HUDEP-2 (cell line): ENCODE data around the gene SVIP.

Experiments
- DNase-seq, 76 experiments: peaks; one replicate each; lab custom pipeline; 2025; ENCODE audit not compliant: unreplicated experiment in 76 of 76; lab: John Stamatoyannopoulos, UW

SVIP gene

GRCh38 chr11:22797047-22797446 is 32.6 kb downstream of the SVIP start:
- no peak for DNase-seq

- peak in 24 of 76 experiments; percentile 1 to 58 (median 28) for DNase-seq
These were observed 33.7 kb downstream of the SVIP start for GRCh38 chr11:22795914-22796313.

DNA sequence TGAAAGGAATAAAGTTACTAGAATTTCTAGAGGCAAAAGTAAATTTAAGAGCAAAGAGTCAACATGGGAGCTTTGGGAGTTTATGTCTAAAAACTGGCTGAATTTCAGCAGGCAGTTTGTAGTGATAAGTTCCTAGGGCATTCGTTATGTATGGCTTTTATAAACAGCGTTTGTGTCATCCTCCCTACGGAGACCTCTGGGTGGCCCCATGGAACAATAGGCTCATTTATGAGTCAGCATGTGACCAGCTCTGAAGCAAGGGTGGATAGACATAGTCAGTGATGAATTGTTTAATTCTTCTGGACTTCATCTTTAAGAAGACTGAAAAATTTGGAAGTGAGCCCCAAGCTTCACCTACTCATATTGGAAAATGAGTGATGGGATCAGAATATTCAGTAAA is 37.1 kb downstream of the SVIP start:
- DNase-seq = peak in 45 of 76 experiments; percentile 1 to 82 (median 24)

DNA sequence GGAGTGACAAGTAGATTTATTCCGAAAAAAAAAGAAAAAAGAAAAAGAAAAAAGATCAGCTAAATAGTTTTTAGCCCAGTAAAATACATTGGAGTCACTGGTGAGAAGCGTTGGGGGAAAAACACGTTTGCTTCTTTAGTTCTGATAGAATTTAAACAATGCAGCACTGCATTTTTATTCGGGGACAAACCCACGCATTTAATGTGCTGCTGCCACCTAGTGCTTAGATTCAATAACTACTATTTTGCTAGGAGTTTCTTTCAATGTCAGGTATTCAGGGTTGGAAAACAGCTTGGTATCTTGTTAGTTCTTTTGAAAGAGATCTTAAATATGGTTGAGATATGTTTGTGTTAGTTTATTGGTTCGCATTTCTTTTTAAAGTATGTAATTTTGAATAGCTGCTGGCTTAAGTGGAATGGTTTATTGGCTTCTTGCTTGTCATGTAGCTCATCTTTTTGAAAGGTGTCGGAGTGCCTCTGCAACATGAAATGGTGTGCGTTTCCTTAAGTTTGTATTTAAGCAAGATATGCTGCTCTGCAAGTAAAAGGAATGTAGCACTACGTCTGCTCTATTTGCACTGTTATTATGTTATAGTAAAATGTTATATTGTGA is 41.9 kb downstream of the SVIP start:
- peak in 15 of 76 experiments; percentile 1 to 38 (median 10) for DNase-seq

DNA sequence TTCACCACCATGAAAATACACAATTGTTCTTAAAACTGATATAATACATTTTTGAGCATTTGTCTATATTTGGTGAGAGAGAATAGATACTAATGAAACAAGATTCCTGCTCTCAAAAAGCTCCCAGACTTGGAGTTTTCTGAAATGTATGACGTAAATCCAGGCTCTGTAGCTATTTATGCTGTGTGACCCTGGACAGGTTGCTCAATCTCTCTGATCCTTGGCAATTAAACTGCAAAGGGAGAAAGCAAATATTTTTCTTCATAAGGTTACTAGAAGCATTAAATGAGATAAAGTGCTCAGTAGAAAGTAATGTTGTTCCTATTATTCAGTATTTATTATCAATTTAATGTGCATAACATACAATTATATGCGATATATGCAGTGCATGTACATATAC is 42.5 kb downstream of the SVIP start:
- DNase-seq = no peak

- DNase-seq = no peak
These were observed 43.1 kb downstream of the SVIP start for GRCh38 chr11:22786475-22786874.

- DNase-seq = no peak
These were observed 44.4 kb downstream of the SVIP start for GRCh38 chr11:22785251-22785650.

GRCh38 chr11:22780952-22781593 is 48.5 kb downstream of the SVIP start:
- no peak for DNase-seq

DNA sequence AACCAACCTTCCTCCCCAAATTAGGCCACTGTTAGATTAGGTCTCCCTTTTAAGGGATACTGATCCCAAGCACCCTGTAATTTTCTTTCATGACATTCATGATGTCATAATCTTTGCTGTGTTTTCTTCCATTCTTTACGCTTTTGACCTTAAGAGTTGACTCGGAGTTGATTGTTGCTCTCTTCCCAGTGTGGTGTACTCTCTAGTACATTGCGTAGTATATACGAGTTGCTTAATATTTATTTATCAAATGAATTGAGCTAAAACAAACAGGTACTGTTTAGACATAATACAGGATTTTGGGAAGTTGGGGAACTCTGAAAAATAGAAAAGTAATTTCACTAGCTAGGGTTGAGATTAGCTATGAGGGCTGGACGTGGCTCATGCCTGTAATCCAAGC is 49.8 kb downstream of the SVIP start:
- DNase-seq = no peak

DNA sequence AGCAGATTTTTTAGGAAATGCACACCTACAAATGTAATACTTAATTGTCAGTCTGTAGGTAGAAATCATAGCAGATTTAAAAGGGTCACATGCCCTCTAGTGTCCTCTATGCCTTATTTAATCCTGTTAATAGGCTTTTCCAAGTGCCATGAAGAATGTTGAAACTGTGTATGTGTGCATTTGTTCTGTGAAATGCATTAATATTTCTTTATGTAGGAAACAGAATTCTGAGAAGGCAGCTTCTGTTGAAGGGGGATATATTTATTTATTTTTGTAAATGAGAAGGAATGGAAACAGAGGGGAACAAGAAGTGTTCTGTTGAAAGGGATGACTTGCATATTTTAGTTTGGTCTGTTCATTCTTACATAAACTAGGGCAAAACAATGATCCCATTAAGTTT is 51.0 kb downstream of the SVIP start:
- DNase-seq = peak in 1 of 76 experiments; percentile 0

- no peak for DNase-seq
These were observed 54.4 kb downstream of the SVIP start for GRCh38 chr11:22775248-22775647.

DNA sequence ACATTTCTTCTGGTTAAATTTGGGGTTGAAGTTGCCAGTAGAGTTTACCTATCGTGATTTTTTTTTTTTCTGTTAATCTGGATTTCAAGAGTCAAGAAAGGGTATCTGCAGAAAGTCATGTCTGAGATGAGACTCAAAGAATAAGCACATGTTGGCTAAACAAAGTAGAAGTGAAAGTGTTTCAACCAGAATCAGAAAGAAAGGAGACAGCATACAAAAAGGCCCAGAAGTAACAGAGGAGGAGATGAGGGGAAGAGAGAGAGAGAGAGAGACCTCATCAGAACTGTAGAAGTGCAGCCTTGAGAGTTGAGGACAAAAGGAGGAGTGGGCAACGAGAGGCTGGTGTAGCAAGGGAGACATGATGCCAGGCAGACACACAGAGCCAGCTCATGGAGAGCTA is 54.9 kb downstream of the SVIP start:
- no peak for DNase-seq

DNA sequence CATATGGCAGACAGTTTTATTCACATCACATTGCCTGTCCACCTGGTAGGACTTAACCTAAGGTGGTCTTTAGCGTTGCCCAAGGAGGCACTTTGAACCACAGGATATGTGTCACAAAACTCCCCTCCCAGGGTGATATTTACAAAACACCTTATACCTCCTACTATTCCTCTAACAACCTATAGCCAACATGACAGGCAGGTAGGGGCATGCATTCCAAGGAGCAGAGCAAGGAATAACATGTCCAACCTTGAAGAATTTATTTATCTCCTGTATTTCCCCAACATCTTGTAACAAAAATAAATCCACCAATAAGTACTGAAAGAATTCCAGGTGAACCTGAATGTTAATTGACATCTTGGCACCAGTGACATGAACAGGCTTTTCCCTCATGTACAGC is 60.5 kb downstream of the SVIP start:
- no peak for DNase-seq
